IMR-90 (cell line): ENCODE measurements around the gene PAM. TPM values are rescaled to one million over a fixed set of nuclear protein-coding genes. Genes with fewer than 3 reads are reported as not detected.

ENCODE experiments used
- ATAC-seq: fragments of 200-7000 bp; cut with Tn5 transposase; 2 replicates; pipeline ENCODE4 v1.9.1; 2020; ENCODE audit warnings: low read depth, mild to moderate bottlenecking, moderate library complexity
- BruUV-seq: library from RNA; stranded (reverse); fragments of 400-500 nt; replicated peaks from 2 replicates; lab custom pipeline; 2021; lab: Mats Ljungman, UMichigan
- CTCF ChIA-PET: fragments of 300-600 bp; formaldehyde crosslinking; extraction: SDS; loops from one replicate; lab custom pipeline; 2021; ENCODE audit warnings: antibody characterized with exemption; lab: Yijun Ruan, JAX
- POLR2A ChIA-PET: fragments of 300-600 bp; sonication (Branson Sonifier 250); formaldehyde crosslinking; loops from one replicate; lab custom pipeline; 2022; ENCODE audit warnings: antibody characterized with exemption; ENCODE audit not compliant: unreplicated experiment; lab: Charles Lee
- DNase-seq: peaks from one replicate; pipeline ENCODE4 v3.0.0; 2013
- H2AFZ ChIP-seq: replicated peaks from 2 replicates; pipeline ENCODE3; 2013; ENCODE audit warnings: low read length, mild to moderate bottlenecking; ENCODE audit not compliant: poor library complexity
- H2AK5ac ChIP-seq: 2 replicates; pipeline ENCODE4 v1.6.1; 2013; ENCODE audit warnings: low read depth, low read length, inconsistent platforms
- H2AK9ac ChIP-seq: replicated peaks from 2 replicates; pipeline ENCODE3; 2013; ENCODE audit warnings: mild to moderate bottlenecking, low read depth, low read length, moderate library complexity; ENCODE audit not compliant: poor library complexity
- H2BK120ac ChIP-seq: 2 replicates; pipeline ENCODE4 v1.6.1; 2013; ENCODE audit warnings: low read depth, low read length, inconsistent platforms
- H2BK15ac ChIP-seq: 3 replicates; pipeline ENCODE4 v1.6.1; 2013; ENCODE audit warnings: low read depth, low read length, inconsistent platforms
- H2BK20ac ChIP-seq: 2 replicates; pipeline ENCODE4 v1.6.1; 2013; ENCODE audit warnings: low read depth, mild to moderate bottlenecking, inconsistent platforms, low read length, moderate library complexity
- H2BK5ac ChIP-seq: 2 replicates; pipeline ENCODE4 v1.6.1; 2013; ENCODE audit warnings: mild to moderate bottlenecking, low read depth, low read length, inconsistent platforms; ENCODE audit not compliant: poor library complexity, severe bottlenecking
- H3K14ac ChIP-seq: replicated peaks from 2 replicates; pipeline ENCODE4 v1.6.1; 2013; ENCODE audit warnings: low read depth, low read length, inconsistent platforms
- H3K18ac ChIP-seq: 2 replicates; pipeline ENCODE4 v1.6.1; 2013; ENCODE audit warnings: low read depth, low read length, control low read depth
- H3K23ac ChIP-seq: 2 replicates; pipeline ENCODE4 v1.6.1; 2013; ENCODE audit warnings: low read depth, low read length, inconsistent platforms
- H3K27ac ChIP-seq: 2 replicates; pipeline ENCODE4 v1.5.1; 2013; ENCODE audit warnings: mild to moderate bottlenecking, control low read depth, low read length; ENCODE audit not compliant: insufficient read depth
- H3K27me3 ChIP-seq: 2 replicates; pipeline ENCODE4 v1.6.1; 2013; ENCODE audit warnings: low read length; ENCODE audit not compliant: control insufficient read depth, insufficient read depth
- H3K36me3 ChIP-seq: 2 replicates; pipeline ENCODE4 v1.6.1; 2013; ENCODE audit warnings: low read length, mixed read lengths; ENCODE audit not compliant: control insufficient read depth, insufficient read depth
- H3K4ac ChIP-seq: 2 replicates; pipeline ENCODE4 v1.6.1; 2013; ENCODE audit warnings: low read depth, low read length, inconsistent platforms
- H3K4me1 ChIP-seq: 2 replicates; pipeline ENCODE4 v1.6.1; 2013; ENCODE audit warnings: low read length, mixed read lengths; ENCODE audit not compliant: control insufficient read depth, insufficient read depth
- H3K4me2 ChIP-seq: 2 replicates; pipeline ENCODE4 v1.6.1; 2013; ENCODE audit warnings: low read depth, mild to moderate bottlenecking, control low read depth, low read length, moderate library complexity
- H3K4me3 ChIP-seq: 2 replicates; pipeline ENCODE4 v1.5.1; 2013; ENCODE audit warnings: low read depth, mild to moderate bottlenecking, control low read depth, low read length, moderate library complexity; ENCODE audit not compliant: insufficient read depth
- H3K56ac ChIP-seq: 2 replicates; pipeline ENCODE4 v1.6.1; 2013; ENCODE audit warnings: low read length, inconsistent platforms; ENCODE audit not compliant: insufficient read depth; ENCODE audit errors: extremely low read depth
- H3K79me1 ChIP-seq, 2 experiments: 2 replicates each; pipeline ENCODE4 v1.6.1; 2013; ENCODE audit warnings: low read length in 2 of 2, inconsistent platforms in 1 of 2, low read depth in 1 of 2
- H3K9ac ChIP-seq: 2 replicates; pipeline ENCODE4 v1.6.1; 2013; ENCODE audit warnings: low read depth, low read length, control low read depth
- H3K9me1 ChIP-seq: 2 replicates; pipeline ENCODE4 v1.6.1; 2013; ENCODE audit warnings: low read length, inconsistent platforms; ENCODE audit not compliant: insufficient read depth
- H3K9me3 ChIP-seq: 2 replicates; pipeline ENCODE4 v1.6.1; 2013; ENCODE audit warnings: low read length; ENCODE audit not compliant: control insufficient read depth, insufficient read depth
- H4K20me1 ChIP-seq: 2 replicates; pipeline ENCODE4 v1.6.1; 2013; ENCODE audit warnings: low read length, inconsistent platforms; ENCODE audit not compliant: insufficient read depth
- H4K5ac ChIP-seq: 2 replicates; pipeline ENCODE4 v1.6.1; 2013; ENCODE audit warnings: mild to moderate bottlenecking, low read depth, low read length, control low read depth
- H4K8ac ChIP-seq, 2 experiments: 2 replicates each; pipeline ENCODE4 v1.6.1; 2013; ENCODE audit warnings: low read depth in 2 of 2, low read length in 2 of 2, control low read depth in 1 of 2, inconsistent platforms in 1 of 2
- H4K91ac ChIP-seq: 2 replicates; pipeline ENCODE4 v1.6.1; 2013; ENCODE audit warnings: low read depth, low read length, inconsistent platforms; ENCODE audit not compliant: insufficient read depth
- BHLHE40 ChIP-seq: fragments of 150-350 bp; IDR thresholded peaks from 2 replicates; pipeline ENCODE4 v1.6.1; 2016; ENCODE audit warnings: mild to moderate bottlenecking, low read depth, low read length
- CEBPB ChIP-seq: IDR thresholded peaks from 2 replicates; pipeline ENCODE4 v1.6.1; 2012; ENCODE audit warnings: low read depth, low read length, improper control_type of control experiment
- CHD1 ChIP-seq: IDR thresholded peaks from 2 replicates; pipeline ENCODE4 v1.6.1; 2012; ENCODE audit warnings: low read depth, low read length, improper control_type of control experiment
- FOS ChIP-seq: fragments of 150-350 bp; IDR thresholded peaks from 2 replicates; pipeline ENCODE4 v1.6.1; 2016; ENCODE audit warnings: low read depth, low read length
- MAFK ChIP-seq: IDR thresholded peaks from 2 replicates; pipeline ENCODE4 v1.6.1; 2012; ENCODE audit warnings: low read depth, low read length, improper control_type of control experiment
- NFE2L2 ChIP-seq: fragments of 150-350 bp; IDR thresholded peaks from 2 replicates; pipeline ENCODE4 v1.6.1; 2016; ENCODE audit warnings: low read depth, mild to moderate bottlenecking, low read length
- RAD21 ChIP-seq: IDR thresholded peaks from 2 replicates; pipeline ENCODE4 v1.6.1; 2012; ENCODE audit warnings: low read length, improper control_type of control experiment
- RFX5 ChIP-seq: IDR thresholded peaks from 2 replicates; pipeline ENCODE4 v1.8.0; 2012; ENCODE audit warnings: low read depth, mild to moderate bottlenecking, low read length, moderate library complexity
- SMC3 ChIP-seq: fragments of 150-350 bp; IDR thresholded peaks from 2 replicates; pipeline ENCODE4 v1.6.1; 2016; ENCODE audit warnings: low read depth, mild to moderate bottlenecking, antibody characterized with exemption, low read length, moderate library complexity
- WGBS, 2 experiments: methylation state at CpG; one replicate each; pipeline versions ENCODE4 v1.1.5 to v1.1.7; 2013; ENCODE audit warnings: missing lambda C conversion rate in 2 of 2; ENCODE audit not compliant: insufficient read length in 1 of 2; ENCODE audit errors: extremely low coverage in 2 of 2; 5-methylcytosine and 5-hydroxymethylcytosine counted together
- dilution Hi-C: fragments of 300-500 bp; cut with HindIII; formaldehyde crosslinking; loops from one replicate; pipeline ENCODE4 v1.14.3; 2018; ENCODE audit warnings: low sequenced_read_pairs; ENCODE audit not compliant: unreplicated experiment
- in situ Hi-C: fragments of 300-500 bp; cut with MboI; formaldehyde crosslinking; loops from 3 replicates; pipeline ENCODE4 v1.14.3; 2019; ENCODE audit warnings: low sequenced_read_pairs, inconsistent platforms, mixed read lengths
- intact Hi-C: fragments of 100-400 bp; cut with micrococcal nuclease; formaldehyde crosslinking; loops from 2 replicates; pipeline ENCODE4 v1.10.0; 2022
- polyA plus RNA-seq, 3 experiments: library from polyadenylated mRNA; depleted of rRNA; stranded (reverse); fragments of >200 nt; gene quantifications; 2 replicates each; pipeline ENCODE4 v1.2.3, GENCODE V29; 2012; ENCODE audit warnings: low replicate concordance in 1 of 3
- total RNA-seq: library from RNA; depleted of rRNA; stranded (reverse); fragments of >200 nt; gene quantifications from 2 replicates; pipeline ENCODE4 v1.2.3, GENCODE V29; 2012

PAM gene
- total and polyA plus RNA-seq, 2 of the 4 experiments (the other 2 are of a cell fraction), result 115 to 179 TPM

- Histone ChIP-seq H4K91ac (no peak overlapping the region; the same call in 1 of the 2 replicates), H2BK120ac (peak overlapping the region; percentile 50), H2AK5ac (no peak overlapping the region; the same call in 1 of the 2 replicates), H3K23ac (no peak overlapping the region), H2BK15ac (peak overlapping the region; percentile 61), H3K4me3 (no peak overlapping the region), H3K9me1 (no peaks in the 10 kb centered on the region; the same call in 1 of the 2 replicates), H4K5ac (peak overlapping the region; percentile 68; the same call in 1 of the 2 replicates), H3K79me1 (no peaks in the 10 kb centered on the region), H3K4me1 (peaks cover 11% of the 10 kb centered on the region), H3K27me3 (no peaks in the 10 kb centered on the region), H4K20me1 (no peaks in the 10 kb centered on the region), H3K18ac (peak overlapping the region; percentile 82; the same call in 1 of the 2 replicates), H3K27ac (0 out of 2 replicates have a peak overlapping the region, but pooled peaks have one; percentile 44), H3K36me3 (no peaks in the 10 kb centered on the region), H4K8ac (peak overlapping the region in 1 of 2 experiments; percentile 18; a peak in 2 of 4 replicates), H3K9me3 (0 out of 2 replicates have a peak, but pooled peaks cover 4% of the 10 kb centered on the region), H3K4me2 (no peak overlapping the region), H2AFZ (no peak overlapping the region), H2BK20ac (peak overlapping the region; percentile 61), H2BK5ac (peak overlapping the region; percentile 53), H3K4ac (peak overlapping the region; percentile 34; the same call in 1 of the 2 replicates), H2AK9ac (no peak overlapping the region), H3K56ac (no peak overlapping the region), H3K9ac (no peak overlapping the region), H3K14ac (peak overlapping the region; percentile 53; the same call in 1 of the 2 replicates)
- 100% methylated on average over 1 of the region's 4 CpGs; no CpG with 5 or more reads in 1 of the 2 experiments for WGBS, 2 experiments
- ChIA-PET POLR2A (no interaction called here), CTCF (interaction anchor here (0.6 to 0.8 kb wide), 3 partner anchors 20 to 33 kb away, joined by 3 to 4 read pairs (median 3); no protein-coding TSS in a partner anchor)
- in situ Hi-C loops, result no loop called here
- no TSS peak for BruUV-seq
- dilution Hi-C loops, result no loop called here
- intact Hi-C loops, result loop anchor here (2.0 kb wide), 1 partner anchor 40 kb away; the partner anchor contains the start of gene PAM
- DNase-seq (peak; percentile 90), ATAC-seq (peak; percentile 66)
- TF ChIP-seq CEBPB, result peak; percentile 41; the same call in 1 of the 2 replicates
- TF ChIP-seq RFX5, result no peak
- peak; percentile 88 for TF ChIP-seq FOS
- peak; percentile 36; the same call in 1 of the 2 replicates for TF ChIP-seq BHLHE40
- TF ChIP-seq SMC3, result no peak
- no peak for TF ChIP-seq CHD1
- no peak for TF ChIP-seq NFE2L2
- no peak for TF ChIP-seq RAD21
- TF ChIP-seq MAFK, result no peak
Measured at GRCh38 chr5:102715082-102715807, 39.9 kb upstream of the PAM start.
